CD4-positive, alpha-beta T cell (primary cell): ENCODE data around the gene ADAM19. TPM values are rescaled to one million over a fixed set of nuclear protein-coding genes. Genes with fewer than 3 reads are reported as not detected.

ENCODE experiments used
- ATAC-seq: fragments of 200-7000 bp; cut with Tn5 transposase; one replicate; pipeline ENCODE4 v1.10.0; 2022; ENCODE audit warnings: mild to moderate bottlenecking; ENCODE audit not compliant: poor library complexity
- CTCF ChIA-PET: fragments of 350-600 bp; sonication (Branson Sonifier 250); formaldehyde crosslinking; loops from one replicate; lab custom pipeline; 2021; ENCODE audit warnings: antibody characterized with exemption, inconsistent platforms; lab: Charles Lee
- POLR2A ChIA-PET: fragments of 350-600 bp; sonication (Branson Sonifier 250); formaldehyde crosslinking; loops from one replicate; lab custom pipeline; 2021; ENCODE audit warnings: antibody characterized with exemption, inconsistent platforms; lab: Charles Lee
- DNase-seq, 14 experiments: peaks; one replicate each; pipeline ENCODE4 v3.0.0-alpha.2; 2013 to 2020; ENCODE audit warnings: mixed read lengths in 2 of 14
- H3K27ac ChIP-seq, 2 donors: one replicate each; pipeline versions ENCODE4 v1.5.1 to v1.7.0; 2013; ENCODE audit warnings: low read length in 2 of 2, low read depth in 1 of 2, mild to moderate bottlenecking in 1 of 2
- H3K27me3 ChIP-seq, 2 experiments: 1 replicate in 1 of 2; 2 replicates in 1 of 2; pipeline versions ENCODE4 v1.6.1 to v1.7.0; 2013; ENCODE audit warnings: low read length in 2 of 2, control low read depth in 1 of 2, mild to moderate bottlenecking in 1 of 2, moderate library complexity in 1 of 2; ENCODE audit not compliant: insufficient read depth in 2 of 2, control insufficient read depth in 1 of 2
- H3K36me3 ChIP-seq: one replicate; pipeline ENCODE4 v1.6.1; 2013; ENCODE audit warnings: low read length, control low read depth; ENCODE audit not compliant: insufficient read depth
- H3K4me1 ChIP-seq: one replicate; pipeline ENCODE4 v1.6.1; 2013; ENCODE audit warnings: low read length, control low read depth; ENCODE audit not compliant: insufficient read depth
- H3K4me3 ChIP-seq: one replicate; pipeline ENCODE4 v1.5.1; 2013; ENCODE audit warnings: mild to moderate bottlenecking, low read length, moderate library complexity
- H3K9me3 ChIP-seq, 2 experiments: 1 replicate in 1 of 2; 2 replicates in 1 of 2; pipeline versions ENCODE4 v1.6.1 to v1.7.0; 2013; ENCODE audit warnings: low read length in 2 of 2, mild to moderate bottlenecking in 2 of 2, control low read depth in 1 of 2, moderate library complexity in 1 of 2; ENCODE audit not compliant: control insufficient read depth in 1 of 2, insufficient read depth in 1 of 2
- H3K27ac Mint-ChIP-seq: one replicate; pipeline ENCODE4 v1.8.0; 2020; ENCODE audit warnings: mixed read lengths
- H3K27me3 Mint-ChIP-seq: one replicate; pipeline ENCODE4 v1.8.0; 2021; ENCODE audit warnings: mixed read lengths
- H3K36me3 Mint-ChIP-seq: one replicate; pipeline ENCODE4 v1.8.0; 2021; ENCODE audit warnings: low read depth, mixed read lengths
- H3K4me1 Mint-ChIP-seq: one replicate; pipeline ENCODE4 v1.8.0; 2021; ENCODE audit warnings: low read depth, mixed read lengths
- H3K4me3 Mint-ChIP-seq: one replicate; pipeline ENCODE4 v1.8.0; 2020; ENCODE audit warnings: mild to moderate bottlenecking, mixed read lengths
- H3K9me3 Mint-ChIP-seq: one replicate; pipeline ENCODE4 v1.8.0; 2020; ENCODE audit warnings: mixed read lengths
- intact Hi-C, 2 experiments: fragments of 100-400 bp; cut with DNase I in 1 of 2; cut with micrococcal nuclease in 1 of 2; formaldehyde crosslinking; loops; one replicate each; pipeline versions ENCODE4 v1.15.1 to v1.9.0; 2023 to 2025; cut with DNase I, micrococcal nuclease
- total RNA-seq, 174 experiments: library from RNA in 2 of 174; stranded (reverse) in 2 of 174; gene quantifications; one replicate each; pipeline ENCODE4 v1.2.3 and lab custom pipeline; 2021 to 2026
- TF ChIP-seq, protein P1 (sequence below): fragments of 200-600 bp; IDR thresholded peaks from one replicate; pipeline ENCODE4 v1.8.0; 2022; ENCODE audit warnings: antibody characterized with exemption, mild to moderate bottlenecking

Gene ADAM19
- total RNA-seq, 2 experiments from 2014 or later: 26.7 to 29.1 TPM

DNA sequence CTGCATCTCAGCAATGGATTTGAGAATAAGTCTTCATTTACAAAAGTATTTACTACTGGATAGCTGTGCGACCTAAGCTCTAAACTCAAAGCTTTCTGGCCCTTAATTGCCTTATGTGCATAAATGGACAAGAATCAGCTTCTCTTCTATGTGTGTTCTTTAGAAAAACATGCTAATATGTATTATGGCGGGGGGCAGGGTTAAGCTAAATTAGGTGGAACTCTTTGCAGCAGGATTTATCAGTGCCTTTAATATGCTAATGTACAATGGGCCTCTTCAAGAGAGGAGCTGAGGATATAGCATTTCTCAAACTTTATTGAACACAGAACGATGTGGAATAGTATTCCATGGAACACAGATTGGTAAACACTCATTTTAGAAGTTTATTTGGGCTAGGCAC, 125.6 kb downstream of the ADAM19 start:
- no peaks in the 10 kb centered on the region for H3K9me3 ChIP-seq
- ATAC-seq (no peak), DNase-seq (no peak)
- H3K4me3 ChIP-seq: no peak overlapping the region
- H3K27ac ChIP-seq: no peak overlapping the region
- H3K27me3 Mint-ChIP-seq: no peaks in the 10 kb centered on the region
- H3K9me3 Mint-ChIP-seq: no peaks in the 10 kb centered on the region
- ChIA-PET POLR2A (no interaction called here), CTCF (interaction anchor here (0.9 to 1.0 kb wide), 2 partner anchors 10 to 24 kb away, joined by 3 read pairs; no protein-coding TSS in a partner anchor)
- H3K4me1 Mint-ChIP-seq: no peaks in the 10 kb centered on the region
- TF ChIP-seq, protein P1, sequence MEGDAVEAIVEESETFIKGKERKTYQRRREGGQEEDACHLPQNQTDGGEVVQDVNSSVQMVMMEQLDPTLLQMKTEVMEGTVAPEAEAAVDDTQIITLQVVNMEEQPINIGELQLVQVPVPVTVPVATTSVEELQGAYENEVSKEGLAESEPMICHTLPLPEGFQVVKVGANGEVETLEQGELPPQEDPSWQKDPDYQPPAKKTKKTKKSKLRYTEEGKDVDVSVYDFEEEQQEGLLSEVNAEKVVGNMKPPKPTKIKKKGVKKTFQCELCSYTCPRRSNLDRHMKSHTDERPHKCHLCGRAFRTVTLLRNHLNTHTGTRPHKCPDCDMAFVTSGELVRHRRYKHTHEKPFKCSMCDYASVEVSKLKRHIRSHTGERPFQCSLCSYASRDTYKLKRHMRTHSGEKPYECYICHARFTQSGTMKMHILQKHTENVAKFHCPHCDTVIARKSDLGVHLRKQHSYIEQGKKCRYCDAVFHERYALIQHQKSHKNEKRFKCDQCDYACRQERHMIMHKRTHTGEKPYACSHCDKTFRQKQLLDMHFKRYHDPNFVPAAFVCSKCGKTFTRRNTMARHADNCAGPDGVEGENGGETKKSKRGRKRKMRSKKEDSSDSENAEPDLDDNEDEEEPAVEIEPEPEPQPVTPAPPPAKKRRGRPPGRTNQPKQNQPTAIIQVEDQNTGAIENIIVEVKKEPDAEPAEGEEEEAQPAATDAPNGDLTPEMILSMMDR: no peak
- no peaks in the 10 kb centered on the region for H3K27me3 ChIP-seq
- no peak overlapping the region for H3K27ac Mint-ChIP-seq
- H3K36me3 Mint-ChIP-seq: no peaks in the 10 kb centered on the region
- H3K36me3 ChIP-seq: no peaks in the 10 kb centered on the region
- intact Hi-C loops: no loop called here
- no peaks in the 10 kb centered on the region for H3K4me1 ChIP-seq
- H3K4me3 Mint-ChIP-seq: no peak overlapping the region

DNA sequence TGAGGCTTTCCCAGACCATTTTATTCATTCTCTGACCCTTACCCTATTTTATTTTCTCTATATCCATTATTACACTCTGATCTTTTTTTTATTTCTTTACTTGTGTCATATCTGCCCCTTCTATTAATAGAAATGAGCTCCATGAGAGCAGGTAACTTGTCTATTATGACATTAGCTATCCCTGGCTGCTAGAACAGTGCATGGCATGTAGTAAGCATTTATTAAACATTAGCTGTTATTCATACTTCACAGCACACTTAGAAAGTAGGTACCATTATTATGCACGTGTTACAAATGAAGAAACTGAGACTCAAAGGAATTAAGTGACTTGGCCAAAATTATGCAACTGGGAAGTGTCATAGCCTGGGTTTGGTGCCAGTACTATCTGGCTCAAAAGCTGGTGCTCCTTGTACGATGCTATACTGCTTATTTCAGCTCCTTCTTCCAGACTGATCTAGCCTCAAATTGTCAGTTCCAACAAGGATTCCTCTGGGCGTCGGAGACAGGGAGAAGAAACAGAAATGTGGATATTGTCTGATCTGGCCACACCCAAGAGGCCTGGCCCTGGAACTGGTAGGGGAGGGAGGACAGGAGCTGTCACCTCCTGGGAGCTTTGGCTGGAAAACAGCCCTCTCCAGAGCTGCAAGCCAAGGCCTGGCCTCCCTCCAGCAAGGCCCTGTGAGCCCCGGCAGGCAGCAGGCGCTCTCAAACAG, 126.4 kb downstream of the ADAM19 start:
- Histone ChIP-seq H3K4me3 (no peak overlapping the region), H3K27me3 (no peaks in the 10 kb centered on the region), H3K9me3 (no peaks in the 10 kb centered on the region), H3K27ac (no peak overlapping the region), H3K4me1 (no peaks in the 10 kb centered on the region), H3K36me3 (no peaks in the 10 kb centered on the region)
- TF ChIP-seq, protein P1: no peak
- POLR2A ChIA-PET: no interaction called here
- intact Hi-C loops: no loop called here
- no peak overlapping the region for H3K4me3 Mint-ChIP-seq
- H3K27ac Mint-ChIP-seq: no peak overlapping the region
- no peaks in the 10 kb centered on the region for H3K36me3 Mint-ChIP-seq
- no peaks in the 10 kb centered on the region for H3K27me3 Mint-ChIP-seq
- no peaks in the 10 kb centered on the region for H3K9me3 Mint-ChIP-seq
- CTCF ChIA-PET: interaction anchor here (0.9 to 1.0 kb wide), 2 partner anchors 9 to 25 kb away, joined by 3 read pairs; no protein-coding TSS in a partner anchor
- H3K4me1 Mint-ChIP-seq: no peaks in the 10 kb centered on the region
- ATAC-seq (no peak), DNase-seq (no peak)

DNA sequence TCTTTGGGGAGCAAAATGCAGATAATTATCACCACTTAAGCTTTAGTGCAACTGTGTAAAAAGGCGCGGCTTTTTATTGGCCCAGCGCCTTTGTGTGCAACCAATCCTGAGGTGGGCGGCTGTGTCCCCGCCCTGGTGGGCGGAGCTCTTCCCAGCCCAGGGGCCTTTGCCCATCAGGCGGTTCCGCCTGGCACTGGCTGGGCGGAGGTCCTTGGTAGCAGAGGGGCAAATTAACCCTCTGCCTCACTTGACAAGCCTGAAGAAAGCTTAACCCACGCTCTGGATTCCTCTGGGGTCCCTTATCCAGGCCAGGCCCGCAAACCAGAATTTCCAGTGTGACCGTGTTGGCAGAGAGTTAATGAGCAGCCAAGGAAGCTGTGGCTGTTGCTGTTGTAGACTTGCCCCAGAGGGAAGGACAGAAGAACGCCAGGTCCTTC, 128.4 kb downstream of the ADAM19 start:
- DNase-seq (no peak), ATAC-seq (no peak)
- H3K4me3 ChIP-seq: no peak overlapping the region
- H3K4me3 Mint-ChIP-seq: no peak overlapping the region
- H3K27ac ChIP-seq: no peak overlapping the region
- H3K36me3 Mint-ChIP-seq: no peaks in the 10 kb centered on the region
- no peaks in the 10 kb centered on the region for H3K9me3 Mint-ChIP-seq
- no peaks in the 10 kb centered on the region for H3K36me3 ChIP-seq
- H3K4me1 Mint-ChIP-seq: no peaks in the 10 kb centered on the region
- H3K27ac Mint-ChIP-seq: no peak overlapping the region
- ChIA-PET POLR2A (no interaction called here), CTCF (no interaction called here)
- H3K27me3 ChIP-seq: no peaks in the 10 kb centered on the region
- no peaks in the 10 kb centered on the region for H3K27me3 Mint-ChIP-seq
- intact Hi-C loops: no loop called here
- TF ChIP-seq, protein P1: no peak
- no peaks in the 10 kb centered on the region for H3K9me3 ChIP-seq
- no peaks in the 10 kb centered on the region for H3K4me1 ChIP-seq
